PFSK-1 (cell line): ENCODE data around the gene STIM1.

Experiments used
- POLR2AphosphoS5 ChIP-seq: IDR thresholded peaks from 2 replicates; pipeline ENCODE4 v1.6.1; 2012; ENCODE audit warnings: low read depth, mild to moderate bottlenecking, control low read depth, low read length, moderate library complexity
- SIN3A ChIP-seq: IDR thresholded peaks from 2 replicates; pipeline ENCODE4 v1.6.1; 2012; ENCODE audit warnings: mild to moderate bottlenecking, low read length, moderate library complexity, borderline replicate concordance; ENCODE audit not compliant: insufficient read depth

DNA sequence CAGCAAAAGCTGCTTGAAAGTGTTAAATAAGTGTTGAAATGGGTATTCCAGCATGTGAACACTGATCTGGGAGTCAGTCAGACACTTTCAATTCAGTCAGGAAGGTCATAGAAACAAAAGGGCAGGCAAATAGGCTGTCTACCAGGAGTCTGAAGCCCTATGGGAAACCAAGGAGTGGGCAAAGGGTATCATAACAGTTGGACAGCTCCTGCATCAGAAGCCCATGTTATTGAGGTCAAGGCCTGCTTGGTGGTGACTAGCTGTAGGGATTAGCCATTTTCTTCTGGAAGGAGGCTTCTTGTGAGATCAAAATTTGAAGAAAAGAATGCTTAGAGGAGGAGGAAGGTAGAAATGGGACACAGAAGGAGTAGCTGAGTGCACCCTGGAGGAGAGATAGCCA lies 97.3 kb downstream of the STIM1 start:
- TF ChIP-seq POLR2AphosphoS5 (no peak), SIN3A (no peak)
